ENCODE measurements around the gene NANOG. TPM values are rescaled to one million over a fixed set of nuclear protein-coding genes. Genes with fewer than 3 reads are reported as not detected.
A peak's percentile ranks its signal among the peaks of the same experiment; 100 is the strongest.
"Not testable (repeated sequence)": the region's sequence is repeated elsewhere in the genome, so short reads cannot be mapped to it uniquely, and the experiment has no call there.

NANOG gene
- total RNA-seq, 1 donor from 2014 or later: 0.16 TPM

DNA sequence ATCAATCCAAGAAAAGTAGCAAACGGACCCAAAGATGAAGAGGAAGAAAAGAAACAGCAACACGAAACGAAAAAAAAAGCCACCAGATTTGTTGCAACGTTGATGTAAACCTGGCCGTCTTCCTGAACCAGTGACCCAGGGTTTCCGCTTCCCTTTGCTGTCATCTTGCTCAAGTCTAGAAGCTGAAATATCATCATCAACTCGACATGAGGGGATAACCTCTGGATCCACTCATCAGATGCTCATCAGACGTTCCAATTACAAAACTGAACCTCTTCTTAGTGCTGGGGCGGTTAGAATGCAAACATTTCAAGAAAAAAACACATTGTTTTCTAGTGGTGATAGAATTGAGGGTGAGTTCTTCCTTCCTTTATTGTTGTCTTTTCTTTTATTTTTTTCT lies 54.4 kb downstream of the NANOG start:
- not testable (repeated sequence) for H3K4me3 Mint-ChIP-seq (ENCODE audit: unreplicated experiment); H3K9me3 Mint-ChIP-seq (ENCODE audit: unreplicated experiment); H3K27me3 ChIP-seq (ENCODE audit: insufficient read depth, low read length); H3K27ac ChIP-seq (ENCODE audit: low read depth, low read length); H3K36me3 ChIP-seq (ENCODE audit: insufficient read depth, low read length); H3K9me3 ChIP-seq (ENCODE audit: insufficient read depth, low read depth, low read length); H2AFZ ChIP-seq (ENCODE audit: low read depth, low read length); H3K27me3 Mint-ChIP-seq (ENCODE audit: low read depth, unreplicated experiment); H3K4me3 ChIP-seq (ENCODE audit: insufficient read depth, low read depth, low read length); H4K20me1 ChIP-seq (ENCODE audit: insufficient read depth, low read length); H3K36me3 Mint-ChIP-seq (ENCODE audit: low read depth, unreplicated experiment); H3K27ac Mint-ChIP-seq (ENCODE audit: unreplicated experiment); H3K4me1 ChIP-seq (ENCODE audit: insufficient read depth, low read length); H3K79me2 ChIP-seq (ENCODE audit: insufficient read depth, low read length); H3K4me2 ChIP-seq (ENCODE audit: low read length); DNase-seq (ENCODE audit: low read depth); H3K9ac ChIP-seq (ENCODE audit: low read length)
- peak; percentile 93 for FAIRE-seq
- peaks cover 15% of the 10 kb centered on the region for H3K4me1 Mint-ChIP-seq (ENCODE audit: low read depth, unreplicated experiment)

DNA sequence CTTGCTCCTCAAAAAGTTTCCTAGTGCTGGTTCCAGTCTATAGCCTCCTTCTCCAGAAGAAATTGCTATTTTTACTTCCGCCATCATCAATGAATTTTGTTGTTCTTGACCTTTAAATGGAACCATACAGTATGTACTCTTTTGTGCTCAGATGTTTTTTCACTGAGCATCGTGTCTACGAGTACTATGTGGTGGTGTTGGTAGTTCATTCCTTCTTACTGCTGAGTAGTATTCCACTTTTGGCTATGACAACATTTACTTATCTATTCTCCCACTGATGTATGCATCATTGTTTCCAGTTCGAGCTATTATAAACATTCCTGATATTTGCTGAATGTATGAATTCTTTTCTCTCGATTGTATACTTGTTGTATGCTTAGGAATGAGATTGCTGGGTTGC lies 54.9 kb downstream of the NANOG start:
- FAIRE-seq: no peak
- no peak overlapping the region for H3K27ac Mint-ChIP-seq (ENCODE audit: unreplicated experiment)
- H3K27me3 ChIP-seq (ENCODE audit: insufficient read depth, low read length): no peaks in the 10 kb centered on the region

DNA sequence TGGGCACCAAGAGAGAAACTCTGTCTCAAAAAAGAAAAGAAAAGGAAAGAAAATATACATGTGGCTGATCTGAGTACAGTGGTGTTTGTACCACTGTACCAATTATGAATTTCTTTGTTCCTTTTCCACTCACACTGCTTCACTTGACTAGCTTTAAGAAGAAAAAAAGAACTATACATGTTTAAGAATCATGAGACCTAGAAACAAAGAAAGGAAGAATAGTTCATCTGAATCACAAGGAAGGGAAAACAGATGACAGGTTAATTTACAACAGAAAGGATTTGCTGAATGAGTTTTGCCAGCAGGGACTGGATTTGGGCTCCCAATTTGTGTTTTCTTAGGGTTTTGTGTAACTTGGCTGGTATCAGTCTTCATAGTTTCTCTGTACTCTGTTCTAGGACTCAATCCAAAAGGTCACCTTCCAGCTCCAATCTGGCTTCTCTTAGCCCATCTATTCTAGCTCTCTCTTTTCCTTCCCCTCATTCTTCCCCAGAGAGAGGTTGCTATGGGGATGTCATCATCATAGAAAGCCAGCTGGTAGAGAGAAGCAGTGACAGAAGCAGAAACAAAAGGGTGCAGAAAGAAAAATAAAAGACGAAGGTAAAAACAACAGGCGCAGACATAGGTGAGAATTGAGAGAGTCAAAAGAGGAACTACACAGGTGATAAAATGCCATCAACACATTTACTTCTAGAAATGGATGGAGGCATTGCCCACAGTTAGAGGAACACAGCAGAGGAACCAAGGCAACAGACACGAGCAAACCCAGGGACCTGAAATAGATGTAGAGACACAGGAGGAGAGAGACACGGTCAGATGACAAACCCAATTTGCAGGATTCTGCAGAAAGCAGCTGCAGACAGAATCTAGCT lies 58.3 kb downstream of the NANOG start:
- Mint-ChIP-seq H3K4me1 (ENCODE audit: low read depth, unreplicated experiment) (peaks cover 23% of the 10 kb centered on the region), H3K4me3 (ENCODE audit: unreplicated experiment) (peak overlapping the region; percentile 54), H3K27ac (ENCODE audit: unreplicated experiment) (peak overlapping the region; percentile 74)
- not testable (repeated sequence) for H3K9me3 ChIP-seq (ENCODE audit: insufficient read depth, low read depth, low read length); H3K4me3 ChIP-seq (ENCODE audit: insufficient read depth, low read depth, low read length); H3K36me3 ChIP-seq (ENCODE audit: insufficient read depth, low read length); H3K27me3 Mint-ChIP-seq (ENCODE audit: low read depth, unreplicated experiment); H3K4me2 ChIP-seq (ENCODE audit: low read length); H3K4me1 ChIP-seq (ENCODE audit: insufficient read depth, low read length); H3K27ac ChIP-seq (ENCODE audit: low read depth, low read length); H3K9ac ChIP-seq (ENCODE audit: low read length); H3K79me2 ChIP-seq (ENCODE audit: insufficient read depth, low read length); H4K20me1 ChIP-seq (ENCODE audit: insufficient read depth, low read length); H3K36me3 Mint-ChIP-seq (ENCODE audit: low read depth, unreplicated experiment); H3K9me3 Mint-ChIP-seq (ENCODE audit: unreplicated experiment); H2AFZ ChIP-seq (ENCODE audit: low read depth, low read length); H3K27me3 ChIP-seq (ENCODE audit: insufficient read depth, low read length); DNase-seq (ENCODE audit: low read depth)
- FAIRE-seq: peak; percentile 81

More for the DNA sequence above, 54.9 kb downstream of the NANOG start:
- Histone ChIP-seq H3K4me3 (ENCODE audit: insufficient read depth, low read depth, low read length) (no peak overlapping the region), H3K79me2 (ENCODE audit: insufficient read depth, low read length) (no peaks in the 10 kb centered on the region), H3K36me3 (ENCODE audit: insufficient read depth, low read length) (no peaks in the 10 kb centered on the region), H2AFZ (ENCODE audit: low read depth, low read length) (no peak overlapping the region), H3K27ac (ENCODE audit: low read depth, low read length) (no peak overlapping the region), H3K9me3 (ENCODE audit: insufficient read depth, low read depth, low read length) (no peaks in the 10 kb centered on the region), H3K4me1 (ENCODE audit: insufficient read depth, low read length) (no peaks in the 10 kb centered on the region), H4K20me1 (ENCODE audit: insufficient read depth, low read length) (no peaks in the 10 kb centered on the region), H3K9ac (ENCODE audit: low read length) (no peak overlapping the region), H3K4me2 (ENCODE audit: low read length) (no peak overlapping the region)
- Mint-ChIP-seq H3K4me1 (ENCODE audit: low read depth, unreplicated experiment) (peaks cover 15% of the 10 kb centered on the region), H3K36me3 (ENCODE audit: low read depth, unreplicated experiment) (peaks cover 2% of the 10 kb centered on the region), H3K9me3 (ENCODE audit: unreplicated experiment) (no peaks in the 10 kb centered on the region), H3K27me3 (ENCODE audit: low read depth, unreplicated experiment) (no peaks in the 10 kb centered on the region), H3K4me3 (ENCODE audit: unreplicated experiment) (no peak overlapping the region)
- no peak for DNase-seq (ENCODE audit: low read depth)
- TF ChIP-seq EZH2 (IDR thresholded peaks at IDR 0.05; ENCODE audit: insufficient read depth, low read length): no peak
- TF ChIP-seq, protein P1, sequence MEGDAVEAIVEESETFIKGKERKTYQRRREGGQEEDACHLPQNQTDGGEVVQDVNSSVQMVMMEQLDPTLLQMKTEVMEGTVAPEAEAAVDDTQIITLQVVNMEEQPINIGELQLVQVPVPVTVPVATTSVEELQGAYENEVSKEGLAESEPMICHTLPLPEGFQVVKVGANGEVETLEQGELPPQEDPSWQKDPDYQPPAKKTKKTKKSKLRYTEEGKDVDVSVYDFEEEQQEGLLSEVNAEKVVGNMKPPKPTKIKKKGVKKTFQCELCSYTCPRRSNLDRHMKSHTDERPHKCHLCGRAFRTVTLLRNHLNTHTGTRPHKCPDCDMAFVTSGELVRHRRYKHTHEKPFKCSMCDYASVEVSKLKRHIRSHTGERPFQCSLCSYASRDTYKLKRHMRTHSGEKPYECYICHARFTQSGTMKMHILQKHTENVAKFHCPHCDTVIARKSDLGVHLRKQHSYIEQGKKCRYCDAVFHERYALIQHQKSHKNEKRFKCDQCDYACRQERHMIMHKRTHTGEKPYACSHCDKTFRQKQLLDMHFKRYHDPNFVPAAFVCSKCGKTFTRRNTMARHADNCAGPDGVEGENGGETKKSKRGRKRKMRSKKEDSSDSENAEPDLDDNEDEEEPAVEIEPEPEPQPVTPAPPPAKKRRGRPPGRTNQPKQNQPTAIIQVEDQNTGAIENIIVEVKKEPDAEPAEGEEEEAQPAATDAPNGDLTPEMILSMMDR (IDR thresholded peaks at IDR 0.05; ENCODE audit: insufficient read depth, low read depth, low read length): no peak

DNA sequence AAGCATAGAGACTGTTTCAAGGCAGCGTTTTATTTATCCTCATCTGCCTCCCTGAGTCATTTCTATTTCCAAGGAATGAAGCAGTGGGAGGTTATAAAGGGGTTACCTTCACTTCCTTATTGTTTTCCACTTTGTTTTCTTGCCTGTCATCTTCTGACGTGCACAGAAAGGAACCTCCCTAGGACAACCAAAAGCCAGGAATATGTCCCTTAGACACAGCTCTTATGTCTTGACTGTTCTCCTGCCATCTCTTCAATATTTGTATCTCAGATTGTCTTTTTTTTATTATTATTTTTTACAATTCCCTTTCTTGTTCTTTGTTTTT lies 58.9 kb downstream of the NANOG start:
- H3K36me3 ChIP-seq (ENCODE audit: insufficient read depth, low read length); H3K4me3 Mint-ChIP-seq (ENCODE audit: unreplicated experiment); H3K4me3 ChIP-seq (ENCODE audit: insufficient read depth, low read depth, low read length); H3K4me1 ChIP-seq (ENCODE audit: insufficient read depth, low read length); H2AFZ ChIP-seq (ENCODE audit: low read depth, low read length); DNase-seq (ENCODE audit: low read depth); H3K27ac ChIP-seq (ENCODE audit: low read depth, low read length); H3K4me2 ChIP-seq (ENCODE audit: low read length); FAIRE-seq; H3K27me3 ChIP-seq (ENCODE audit: insufficient read depth, low read length); H3K9ac ChIP-seq (ENCODE audit: low read length); H3K9me3 Mint-ChIP-seq (ENCODE audit: unreplicated experiment); H3K27me3 Mint-ChIP-seq (ENCODE audit: low read depth, unreplicated experiment); H3K9me3 ChIP-seq (ENCODE audit: insufficient read depth, low read depth, low read length); H3K36me3 Mint-ChIP-seq (ENCODE audit: low read depth, unreplicated experiment); H4K20me1 ChIP-seq (ENCODE audit: insufficient read depth, low read length); H3K79me2 ChIP-seq (ENCODE audit: insufficient read depth, low read length): not testable (repeated sequence)
- peaks cover 26% of the 10 kb centered on the region for H3K4me1 Mint-ChIP-seq (ENCODE audit: low read depth, unreplicated experiment)
- H3K27ac Mint-ChIP-seq (ENCODE audit: unreplicated experiment): peak overlapping the region; percentile 77

Measured in astrocyte (in vitro differentiated cells and primary cell).